CD4-positive, alpha-beta T cell treated with Interleukin-6 at 100 ng/mL for 8 hours (primary cell): ENCODE data around the gene RAB7B.

ENCODE experiments used
- DNase-seq: peaks from one replicate; pipeline ENCODE4 v3.0.0-alpha.2; 2020; ENCODE audit warnings: mixed read lengths, low spot score

Gene RAB7B

DNA sequence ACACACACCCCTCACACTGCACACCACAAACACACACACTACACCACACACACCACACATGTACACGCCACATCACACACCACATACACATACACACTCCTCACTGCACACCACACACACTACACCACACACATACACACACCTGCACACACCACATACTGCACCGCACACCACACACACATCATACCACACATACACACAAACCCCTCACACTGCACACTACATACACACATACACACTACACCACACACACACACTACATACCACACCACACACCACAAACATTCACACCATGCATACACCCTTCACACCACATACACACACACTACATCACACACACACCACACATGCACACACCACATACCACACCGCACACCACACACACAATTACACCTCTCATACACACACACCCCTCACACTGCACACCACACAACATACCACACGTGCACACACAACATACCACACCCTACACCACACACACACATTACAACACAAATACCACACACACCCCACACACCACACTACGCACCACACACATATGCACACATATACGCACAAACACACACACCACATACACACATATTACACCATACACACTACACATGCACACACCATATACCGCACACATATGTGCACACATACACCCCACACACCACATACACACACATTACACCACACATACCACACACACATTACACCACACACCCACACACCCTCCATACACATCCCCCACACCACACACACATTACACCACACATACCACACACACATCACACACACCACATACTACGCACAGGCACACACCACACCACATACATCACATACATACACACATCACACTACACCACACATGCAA, 29.6 kb downstream of the RAB7B start:
- DNase-seq: no peak

DNA sequence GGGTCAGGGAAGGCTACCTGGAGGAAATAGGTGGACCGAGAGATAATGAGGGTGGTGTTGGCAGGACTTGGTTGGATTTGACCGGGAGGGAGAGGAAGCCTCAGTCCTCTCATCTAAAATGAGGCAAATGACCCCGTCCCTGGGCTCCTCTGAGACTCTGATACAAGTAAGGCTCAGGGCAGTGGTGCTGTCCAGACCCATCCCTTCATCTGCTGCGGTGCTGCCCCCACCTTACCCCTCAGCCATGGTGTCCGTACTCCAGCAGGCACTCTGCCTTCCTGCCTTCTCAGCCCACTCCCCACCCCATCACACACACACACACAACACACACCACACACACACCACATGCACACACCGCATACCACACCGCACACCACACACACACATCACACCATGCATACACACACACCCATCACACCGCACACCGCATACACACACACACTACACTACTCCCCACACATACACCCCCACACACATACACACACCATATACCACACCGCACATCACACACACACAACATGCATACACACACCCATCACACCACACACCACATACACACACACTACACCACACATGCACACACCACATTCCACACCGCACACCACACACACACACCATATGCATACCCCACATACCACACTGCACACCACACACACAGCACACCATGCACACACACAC, 30.6 kb downstream of the RAB7B start:
- no peak for DNase-seq

GRCh38 chr1:205972081-205972480, 31.1 kb downstream of the RAB7B start:
- DNase-seq: no peak

DNA sequence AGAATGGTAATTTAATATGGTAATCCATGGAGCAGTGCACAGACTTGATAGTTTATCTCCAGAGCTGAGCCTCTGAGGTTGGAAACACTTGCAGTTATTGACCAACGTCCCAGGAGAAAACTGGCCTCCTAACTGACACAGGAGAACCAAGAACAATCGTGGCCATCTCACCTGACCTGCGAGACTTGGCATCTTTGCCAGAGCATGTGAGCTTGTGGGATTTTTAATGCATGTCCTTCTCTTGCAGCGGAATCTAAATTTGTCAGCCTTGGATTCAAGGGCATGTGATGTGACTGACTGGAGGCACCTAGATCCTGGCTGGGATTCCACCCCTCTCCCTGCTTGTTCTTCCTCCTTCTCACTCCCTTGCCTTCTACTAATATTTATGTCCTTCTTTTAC, 32.1 kb downstream of the RAB7B start:
- no peak for DNase-seq

DNA sequence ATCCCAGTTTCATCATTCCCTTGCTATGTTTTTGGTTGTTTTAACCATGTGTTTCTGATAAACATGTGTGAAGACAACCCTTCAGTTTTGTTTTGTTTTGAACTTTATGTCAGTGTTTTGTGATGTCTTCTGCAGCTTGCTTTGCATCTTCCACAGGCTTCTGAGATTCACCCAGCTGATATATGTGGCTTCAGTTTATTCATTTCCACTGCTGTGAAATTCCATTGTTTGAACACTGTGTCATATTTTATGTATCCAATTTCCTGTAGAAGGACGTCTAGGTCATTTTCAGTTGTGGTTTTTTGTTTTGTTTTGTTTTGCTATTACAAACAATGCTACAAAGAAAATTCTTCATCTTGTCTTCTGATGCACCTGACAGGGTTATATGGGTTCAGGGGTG, 32.7 kb downstream of the RAB7B start:
- DNase-seq: no peak

DNA sequence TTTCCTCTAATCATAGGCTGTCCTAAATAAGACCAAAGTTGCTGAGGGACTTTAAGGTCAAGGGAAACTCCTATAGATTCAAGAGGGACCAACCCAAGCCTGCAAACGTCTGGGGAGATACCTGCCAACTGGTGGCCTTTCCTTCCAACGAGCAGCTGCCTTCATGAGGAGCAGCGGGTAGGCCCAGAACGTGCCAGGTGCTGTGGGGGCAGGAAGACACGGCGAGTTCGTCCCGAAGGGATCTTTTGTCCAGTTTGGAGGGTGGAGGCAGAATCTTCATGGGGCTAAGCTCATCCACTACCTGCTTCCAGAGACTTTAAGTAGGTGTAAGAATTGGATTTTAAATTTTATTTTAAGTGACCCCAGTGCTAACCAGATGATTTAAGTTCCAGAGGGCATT, 34.0 kb downstream of the RAB7B start:
- DNase-seq: no peak

- DNase-seq: no peak
Measured at GRCh38 chr1:205967554-205968335, 35.5 kb downstream of the RAB7B start.

DNA sequence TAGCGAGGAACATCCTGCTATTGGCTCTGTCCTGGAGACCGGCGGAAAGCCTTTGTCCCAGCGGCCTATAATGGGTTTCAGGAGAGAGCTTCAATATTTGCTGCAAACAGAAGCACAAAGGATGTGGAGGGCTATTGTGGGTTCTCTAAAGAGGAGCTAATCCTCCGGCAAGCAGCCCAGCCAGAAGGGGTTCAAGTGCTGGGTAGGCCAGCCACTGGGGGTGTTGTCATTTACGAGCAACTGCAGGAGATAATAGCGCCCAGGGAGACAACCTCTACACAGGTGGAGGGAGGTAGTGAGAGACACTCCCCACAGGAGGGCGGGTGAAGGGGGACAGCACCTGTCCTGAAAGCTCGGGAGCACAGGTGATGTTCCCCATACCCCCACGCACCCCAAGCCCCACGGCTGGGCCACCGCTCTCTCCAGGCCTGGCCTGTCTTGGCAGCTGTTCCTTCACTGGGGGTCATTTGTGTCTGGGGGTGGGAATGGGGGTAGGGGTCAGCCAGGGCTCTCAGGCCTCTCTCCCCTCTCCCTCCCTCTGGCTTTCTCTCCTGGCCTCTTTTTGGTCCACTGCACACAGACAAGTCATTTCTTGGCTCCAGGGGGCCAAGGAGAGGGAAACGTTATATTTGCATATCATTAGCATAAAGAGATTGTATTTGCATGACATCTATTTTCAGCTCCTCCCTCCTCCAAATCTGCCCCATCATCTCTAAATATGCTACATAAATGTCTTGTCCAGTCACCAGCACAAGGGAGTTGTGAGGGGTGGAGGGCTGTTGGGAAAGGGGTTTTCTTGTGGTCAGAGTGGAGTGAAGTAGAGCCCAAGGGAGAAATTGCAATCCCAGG, 37.9 kb downstream of the RAB7B start:
- DNase-seq: no peak

- no peak for DNase-seq
Measured at GRCh38 chr1:205963352-205964155, 39.6 kb downstream of the RAB7B start.

DNA sequence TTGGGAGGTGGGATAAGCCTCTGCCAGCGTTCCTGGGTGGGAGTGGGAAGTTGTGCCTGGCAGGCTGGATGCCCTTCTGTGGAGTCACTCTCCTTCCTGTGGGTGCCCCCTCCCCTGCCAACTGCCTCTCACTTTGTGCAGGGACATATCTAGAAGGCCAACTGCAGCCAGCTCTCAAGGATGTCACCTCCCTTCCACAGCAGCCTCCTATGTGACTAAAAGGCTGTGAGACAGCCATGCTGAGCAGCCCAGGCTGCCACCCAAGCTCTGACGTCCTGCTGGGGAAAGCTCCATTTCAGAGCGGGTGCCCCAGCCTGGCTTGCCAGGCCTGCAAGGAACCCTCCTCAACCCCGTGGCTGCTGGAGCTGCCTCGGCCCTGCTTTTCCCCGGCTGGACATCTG, 40.4 kb downstream of the RAB7B start:
- no peak for DNase-seq

DNA sequence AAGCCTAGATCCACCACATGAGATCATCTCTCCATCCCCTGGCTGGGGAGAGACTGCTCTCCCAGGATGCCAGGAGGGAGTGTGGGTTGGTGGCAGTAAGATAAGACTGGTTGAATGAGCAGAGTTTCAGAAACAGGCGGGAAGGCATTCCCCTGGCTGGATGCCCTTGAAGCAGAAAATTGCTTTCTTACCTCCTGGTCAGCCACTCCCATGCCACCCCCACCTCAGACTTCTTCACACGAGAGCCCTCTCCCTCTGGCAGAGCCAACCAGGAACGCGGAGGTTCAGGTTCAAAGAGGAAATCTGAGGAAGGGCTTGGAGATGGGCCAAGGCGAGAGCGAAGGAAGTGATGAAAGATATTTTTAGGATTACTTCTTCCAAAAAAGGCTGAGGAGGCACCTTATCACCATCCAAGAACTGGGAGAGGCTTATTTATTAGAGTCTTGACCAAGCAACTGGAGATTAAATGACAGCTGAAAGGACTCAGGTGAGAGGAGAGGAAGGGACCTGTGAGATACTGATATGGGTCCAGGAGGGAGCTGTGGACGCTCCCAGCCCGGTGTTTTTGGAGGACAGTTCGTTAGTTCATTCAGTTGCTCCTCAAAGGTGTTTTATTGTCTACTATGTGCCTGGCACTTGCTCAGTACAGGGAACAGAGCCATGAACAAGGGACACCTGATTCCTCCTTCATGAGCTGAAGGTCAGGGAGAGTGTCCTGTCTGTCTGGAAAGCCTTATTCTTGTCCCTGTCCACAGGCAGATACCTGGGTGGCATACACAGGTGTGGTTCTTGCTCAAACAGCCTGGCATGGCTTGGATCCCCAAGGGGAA, 41.0 kb downstream of the RAB7B start:
- DNase-seq: no peak

- no peak for DNase-seq
Measured at GRCh38 chr1:205961405-205961804, 41.8 kb downstream of the RAB7B start.

GRCh38 chr1:205959789-205960188, 43.4 kb downstream of the RAB7B start:
- DNase-seq: no peak

DNA sequence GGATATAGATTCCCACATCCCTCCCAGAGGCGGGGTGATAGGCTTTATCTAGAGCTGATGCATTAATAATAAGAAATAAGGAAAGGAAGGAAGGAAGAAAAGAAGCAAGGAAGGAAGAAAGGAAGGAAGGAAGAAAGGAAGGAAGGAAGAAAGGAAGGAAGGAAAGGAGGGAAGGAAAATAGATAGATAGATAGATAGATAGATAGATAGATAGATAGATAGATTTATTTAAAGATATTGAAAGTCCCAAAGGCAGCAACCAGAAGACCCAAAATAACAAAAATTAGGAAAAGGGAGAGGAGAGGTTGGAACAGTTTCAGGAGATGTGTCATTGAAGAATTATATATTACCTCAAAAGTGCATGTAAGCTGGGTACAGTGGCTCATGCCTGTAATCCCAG, 47.7 kb downstream of the RAB7B start:
- no peak for DNase-seq

GRCh38 chr1:205954819-205955404, 48.3 kb downstream of the RAB7B start:
- DNase-seq: no peak

DNA sequence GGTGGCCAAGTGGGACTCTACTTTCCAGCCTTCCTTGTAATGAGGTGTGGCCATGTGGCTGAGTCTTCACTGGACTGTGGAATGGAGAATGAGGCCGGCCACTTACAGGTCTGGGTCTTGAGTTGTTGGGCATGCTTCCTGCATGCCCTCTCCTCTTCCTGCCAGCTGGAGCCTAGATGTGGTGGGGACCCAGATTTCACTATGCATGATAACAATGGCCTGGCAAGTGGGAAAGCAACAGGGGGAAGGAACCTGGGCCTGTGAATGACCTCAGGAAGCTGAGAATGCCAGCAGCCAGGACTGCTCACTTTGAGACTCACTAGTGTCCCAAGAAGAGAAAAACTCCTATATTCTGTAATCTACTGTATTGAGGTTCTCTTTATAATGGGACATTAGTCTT, 51.4 kb downstream of the RAB7B start:
- no peak for DNase-seq

GRCh38 chr1:205950826-205951549, 52.2 kb downstream of the RAB7B start:
- no peak for DNase-seq

DNA sequence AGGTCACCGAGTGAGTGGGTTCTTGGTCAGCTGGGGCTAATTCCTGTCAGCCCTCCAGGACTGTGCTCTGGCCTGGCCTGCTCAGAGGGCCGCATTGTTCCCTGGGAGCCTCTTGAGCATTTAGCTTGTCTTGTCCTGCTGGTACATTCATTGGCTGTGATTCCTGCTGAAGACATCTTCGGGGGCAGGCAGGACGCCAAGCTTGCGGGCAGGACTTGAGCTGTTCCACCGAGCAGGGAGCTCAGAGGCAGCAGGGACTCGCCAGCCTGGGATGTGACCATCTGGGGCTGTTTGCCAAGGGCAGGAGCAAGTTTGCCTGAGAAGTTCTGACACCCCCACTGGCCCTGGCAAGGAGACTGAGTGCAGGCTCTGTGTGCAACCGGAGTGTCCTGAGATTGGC, 52.9 kb downstream of the RAB7B start:
- DNase-seq: no peak

- no peak for DNase-seq
Measured at GRCh38 chr1:205949753-205950152, 53.4 kb downstream of the RAB7B start.
